SHP77 treated with DMSO at 0.1 percent for 48 hours (cell line): Measurements from ENCODE around the gene FCAMR.

Experiments used
- DNase-seq: peaks from one replicate; lab custom pipeline; 2025; lab: John Stamatoyannopoulos, UW

FCAMR gene

DNA sequence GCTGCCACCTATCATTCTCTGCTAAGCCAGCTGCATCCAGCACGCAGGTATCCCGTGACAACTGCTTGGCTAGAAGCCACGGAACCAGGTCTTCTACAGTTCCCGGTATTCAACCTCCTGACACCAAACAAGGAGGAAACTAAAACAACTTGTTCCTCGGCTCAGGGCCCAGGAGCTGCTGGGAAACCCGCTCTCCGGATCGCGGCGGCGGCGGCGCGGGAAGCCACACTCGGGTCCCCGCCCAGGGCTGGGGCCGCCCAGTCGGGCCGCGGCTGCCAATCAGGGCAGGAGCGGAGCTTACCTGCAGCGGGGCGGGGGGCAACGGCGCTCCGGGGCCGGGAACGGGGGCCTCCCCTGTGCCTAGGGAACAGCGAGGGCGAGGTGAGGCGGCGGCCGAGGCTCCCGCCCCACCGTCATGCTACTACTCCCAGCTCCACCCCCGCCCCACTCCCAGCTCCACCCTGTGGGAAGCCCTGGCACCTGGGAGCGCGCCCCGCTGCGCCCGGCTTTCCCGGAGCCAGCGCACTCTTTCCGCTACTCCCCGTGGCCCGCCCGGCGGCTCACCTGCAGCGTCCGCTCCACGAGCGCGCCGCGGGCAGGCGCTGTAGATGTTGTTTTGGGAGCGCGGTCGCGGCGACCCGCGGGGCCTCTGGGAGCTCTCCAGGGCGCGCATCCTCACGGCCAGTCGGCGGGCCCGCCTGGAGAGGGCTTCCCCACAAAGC, 60.9 kb downstream of the FCAMR start:
- no peak for DNase-seq

DNA sequence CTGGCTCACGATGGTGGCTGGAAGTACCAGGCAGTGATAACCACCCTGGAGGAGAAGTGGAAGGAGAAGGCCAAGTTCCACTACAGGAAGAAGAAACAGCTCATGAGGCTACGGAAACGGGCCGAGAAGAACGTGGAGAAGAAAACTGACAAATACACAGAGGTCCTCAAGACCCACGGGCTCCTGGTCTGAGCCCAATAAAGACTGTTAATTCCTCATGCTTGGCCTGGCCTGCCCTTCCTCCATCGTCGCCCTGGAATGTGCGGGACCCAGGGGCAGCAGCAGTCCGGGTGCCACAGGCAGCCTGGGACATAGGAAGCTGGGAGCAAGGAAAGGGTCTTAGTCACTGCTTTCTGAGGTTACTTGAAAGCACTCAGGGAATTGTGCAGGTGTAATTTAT, 62.2 kb downstream of the FCAMR start:
- no peak for DNase-seq
